Measurements from ENCODE around the gene TIMMDC1. TPM values are rescaled to one million over a fixed set of nuclear protein-coding genes. Genes with fewer than 3 reads are reported as not detected.

TIMMDC1 gene, protein sequence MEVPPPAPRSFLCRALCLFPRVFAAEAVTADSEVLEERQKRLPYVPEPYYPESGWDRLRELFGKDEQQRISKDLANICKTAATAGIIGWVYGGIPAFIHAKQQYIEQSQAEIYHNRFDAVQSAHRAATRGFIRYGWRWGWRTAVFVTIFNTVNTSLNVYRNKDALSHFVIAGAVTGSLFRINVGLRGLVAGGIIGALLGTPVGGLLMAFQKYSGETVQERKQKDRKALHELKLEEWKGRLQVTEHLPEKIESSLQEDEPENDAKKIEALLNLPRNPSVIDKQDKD
- 58.5 and 64.6 TPM in 2 replicates for total RNA-seq

DNA sequence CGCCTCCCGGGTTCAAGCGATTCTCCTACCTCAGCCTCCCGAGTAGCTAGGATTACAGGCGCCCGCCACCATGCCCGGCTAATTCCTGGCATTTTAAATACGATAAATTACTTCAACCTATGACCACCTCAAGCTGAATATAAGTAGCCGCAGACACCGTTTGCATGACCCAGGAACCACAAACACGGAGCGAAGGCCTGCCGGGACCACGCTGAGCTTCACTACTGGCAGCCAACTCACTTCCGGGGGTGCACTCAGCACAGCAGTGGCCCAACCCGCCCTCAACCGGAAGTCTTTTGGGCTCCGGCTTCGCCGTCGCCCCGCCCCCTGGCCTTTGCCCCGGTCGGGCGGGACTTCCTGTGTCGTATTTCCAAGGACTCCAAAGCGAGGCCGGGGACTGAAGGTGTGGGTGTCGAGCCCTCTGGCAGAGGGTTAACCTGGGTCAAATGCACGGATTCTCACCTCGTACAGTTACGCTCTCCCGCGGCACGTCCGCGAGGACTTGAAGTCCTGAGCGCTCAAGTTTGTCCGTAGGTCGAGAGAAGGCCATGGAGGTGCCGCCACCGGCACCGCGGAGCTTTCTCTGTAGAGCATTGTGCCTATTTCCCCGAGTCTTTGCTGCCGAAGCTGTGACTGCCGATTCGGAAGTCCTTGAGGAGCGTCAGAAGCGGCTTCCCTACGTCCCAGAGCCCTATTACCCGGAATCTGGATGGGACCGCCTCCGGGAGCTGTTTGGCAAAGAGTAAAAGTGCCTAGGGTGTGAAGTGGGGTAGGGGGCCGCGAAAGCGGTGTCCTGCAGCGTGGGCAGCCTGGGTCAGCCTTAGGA is at the start of gene TIMMDC1:
Gene TIMMDC1 (plus strand): TSS at position 362 of the 826 bp plus-strand sequence. CDS start 187 bp downstream, at position 549.

DNA sequence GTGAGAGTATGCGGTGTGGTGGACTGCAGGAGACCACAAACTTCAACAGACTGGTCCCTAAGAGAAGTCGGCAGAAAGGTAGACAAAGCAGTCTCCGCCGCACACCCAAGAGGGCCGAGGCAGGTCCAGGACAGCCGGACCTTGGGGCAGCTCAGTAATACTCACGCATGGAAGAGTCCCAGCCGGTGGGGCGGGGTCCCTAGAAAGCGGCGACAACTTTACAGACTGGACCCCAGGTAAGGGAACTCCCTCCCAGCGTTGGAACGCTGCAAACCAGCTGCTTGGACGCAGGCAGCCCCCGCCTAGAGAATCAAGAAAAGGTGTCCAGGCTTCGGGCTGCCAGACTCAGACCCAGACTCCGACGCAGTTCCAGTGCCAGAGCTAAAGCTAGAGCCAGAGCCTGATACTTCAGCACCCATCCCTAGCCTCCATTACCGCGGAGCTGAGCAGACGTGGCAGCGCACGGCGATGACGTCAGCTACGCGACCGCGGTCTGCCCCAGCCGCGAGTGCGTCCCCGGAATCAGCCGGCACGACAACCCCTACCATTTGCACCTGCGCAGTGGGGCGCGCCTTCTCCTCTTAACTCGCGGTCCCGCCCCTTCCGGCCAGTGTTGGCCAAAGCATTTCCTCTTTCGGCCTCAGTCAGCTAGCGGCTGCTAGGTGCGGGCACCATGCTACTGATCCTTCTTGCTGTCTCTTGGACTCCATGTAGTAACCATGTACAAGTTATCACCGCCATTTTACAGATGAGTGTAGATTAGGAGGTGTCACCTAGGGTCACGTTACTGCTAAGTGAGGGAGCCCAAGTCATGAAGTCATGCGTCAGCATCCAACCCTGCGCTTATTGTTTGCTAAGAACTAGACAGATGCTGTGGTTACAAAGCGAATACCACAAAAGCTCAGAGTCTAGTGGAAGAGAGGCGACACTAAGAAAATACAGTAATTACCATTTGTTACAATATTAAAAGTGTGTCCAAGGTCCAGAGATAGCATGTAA is 34.9 kb upstream of the TIMMDC1 start, which contains the start of gene TMEM39A:
Gene TMEM39A (minus strand): TSS at position 445 of the 999 bp plus-strand sequence. CDS start 1,541 bp downstream, outside the sequence.

DNA sequence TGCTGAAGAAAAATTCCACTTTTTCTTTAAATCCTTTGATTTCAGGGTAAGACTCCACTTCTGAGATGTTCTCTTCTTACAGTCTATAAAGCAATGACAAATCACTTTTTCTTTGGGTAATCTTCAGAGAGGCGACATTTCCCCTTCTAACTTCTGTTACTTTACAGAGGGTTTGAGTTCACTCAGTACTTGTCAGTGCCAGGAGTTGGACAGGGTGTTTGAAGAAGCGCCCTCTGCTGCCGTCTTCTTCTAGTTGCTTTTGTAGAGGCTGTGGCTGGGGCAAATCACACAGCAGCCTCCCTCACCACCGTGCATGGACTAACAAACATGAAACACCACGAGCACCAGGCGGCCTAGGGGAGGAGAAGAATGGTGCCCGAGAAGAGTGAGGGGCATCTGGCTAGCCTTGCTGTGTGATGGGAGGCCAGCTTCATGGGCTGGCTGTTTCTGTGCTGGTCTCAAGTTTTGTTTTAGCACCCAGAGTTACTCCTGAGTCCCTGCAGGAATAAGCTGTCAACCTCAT is 61.2 kb downstream of the TIMMDC1 start, which contains the start of gene CD80:
Gene CD80 (minus strand): TSS at position 174 of the 523 bp plus-strand sequence. CDS start 1,886 bp downstream, outside the sequence.

Other genes starting within 250 kb of the TIMMDC1 start
- gene ARHGAP31, start 204.2 kb upstream of the TIMMDC1 start, total RNA-seq, result 25.3 and 35.8 TPM in 2 replicates
- 62.6 and 78.3 TPM in 2 replicates for gene TMEM39A, start 34.9 kb upstream of the TIMMDC1 start, total RNA-seq
- 16.1 and 21.1 TPM in 2 replicates for gene POGLUT1, start 29.6 kb upstream of the TIMMDC1 start, total RNA-seq
- 0.32 TPM in 1 of 2 replicates, not detected in the other for gene CD80, start 61.1 kb downstream of the TIMMDC1 start, total RNA-seq
- 3.5 and 6.2 TPM in 2 replicates for gene ADPRH, start 80.9 kb downstream of the TIMMDC1 start, total RNA-seq
- 0.32 TPM in 1 of 2 replicates, not detected in the other for gene PLA1A, start 99.3 kb downstream of the TIMMDC1 start, total RNA-seq
- gene POPDC2, start 162.0 kb downstream of the TIMMDC1 start, total RNA-seq, result 0.65 and 1.3 TPM in 2 replicates
- 7.4 and 9.0 TPM in 2 replicates for gene COX17, start 178.9 kb downstream of the TIMMDC1 start, total RNA-seq
- 1.3 and 1.4 TPM in 2 replicates for gene CFAP91, start 204.5 kb downstream of the TIMMDC1 start, total RNA-seq